Stimulated activated CD8-positive, alpha-beta memory T cell treated with anti-CD3 and anti-CD28 coated beads, Interleukin-12 subunit alpha, Interleukin-12 subunit beta, amount 100 ng/mL, for 1 hour (primary cell): Measurements from ENCODE around the gene HAUS7.

ENCODE experiments used
- DNase-seq: peaks from one replicate; pipeline ENCODE4 v3.0.0-alpha.2; 2020; ENCODE audit warnings: low read depth

HAUS7 gene

GRCh38 chrX:153470411-153471363 is at the start of gene HAUS7:
HAUS7 (minus strand) TSS chrX:153470576; CDS start chrX:153470557, 19 bp downstream.
- peak; percentile 74 for DNase-seq

DNA sequence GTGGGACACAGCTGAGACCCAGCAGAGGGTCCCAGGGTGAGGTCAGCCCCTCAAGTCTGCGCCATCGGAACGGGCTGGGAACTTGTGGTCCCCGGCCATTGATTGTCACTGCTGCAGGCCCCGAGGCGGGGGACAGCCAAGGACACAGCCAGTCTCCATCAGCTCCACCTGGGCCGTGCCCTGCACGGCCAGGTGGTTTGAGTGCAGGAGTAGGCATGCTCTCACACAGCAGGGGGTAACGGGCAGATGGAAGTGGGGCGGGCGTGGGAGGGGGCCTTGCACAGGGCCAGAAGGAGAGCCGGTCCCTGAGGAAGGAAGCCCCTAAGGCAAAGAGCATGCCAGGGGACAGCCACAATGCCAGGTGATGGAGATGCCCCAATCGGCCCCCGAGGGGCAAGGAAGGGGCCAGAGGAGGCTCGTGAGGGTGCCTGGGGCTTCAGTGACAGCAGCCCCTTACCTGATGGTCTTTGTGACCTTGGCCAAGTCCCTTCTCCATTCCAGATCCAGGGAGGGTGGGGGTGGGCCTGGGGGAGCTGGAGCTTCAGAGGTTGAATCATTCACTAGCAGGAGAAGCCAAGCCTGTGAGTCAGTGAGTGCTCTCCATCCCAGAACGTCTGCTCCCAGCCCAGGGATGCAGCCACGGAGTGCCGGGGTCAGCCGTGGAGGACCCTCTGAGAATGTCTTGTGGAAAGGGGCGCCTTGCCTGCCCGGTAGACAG is 49.4 kb upstream of the HAUS7 start:
- no peak for DNase-seq

- DNase-seq: no peak
Observed at GRCh38 chrX:153517946-153518834, 47.8 kb upstream of the HAUS7 start.

DNA sequence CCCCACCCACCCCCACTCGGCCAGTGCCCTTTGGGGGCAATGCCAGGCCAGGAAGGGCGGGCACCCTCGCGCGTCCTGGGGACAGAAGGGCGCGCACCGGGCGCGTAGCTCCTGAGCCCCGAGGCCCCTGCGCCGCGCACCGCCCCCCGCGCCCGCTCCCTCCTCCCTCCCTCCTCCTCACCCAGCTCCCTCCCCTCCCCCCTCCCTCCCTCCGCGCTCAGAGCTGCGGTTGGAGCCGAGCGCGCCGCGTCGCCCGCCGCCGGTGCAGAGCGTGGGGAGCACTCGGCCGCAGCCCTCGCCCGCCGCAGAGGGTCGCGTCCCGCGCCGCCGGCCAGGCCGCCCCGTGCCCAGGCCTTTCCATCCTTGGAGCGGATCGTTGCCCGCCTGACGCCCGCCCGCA is 47.0 kb upstream of the HAUS7 start, which contains the start of gene ATP2B3:
Gene ATP2B3 (plus strand): TSS at position 220 of the 400 bp plus-strand sequence. CDS start 18,606 bp downstream, outside the sequence.
- DNase-seq: no peak

- DNase-seq: no peak
Observed at GRCh38 chrX:153516073-153516472, 45.7 kb upstream of the HAUS7 start.

DNA sequence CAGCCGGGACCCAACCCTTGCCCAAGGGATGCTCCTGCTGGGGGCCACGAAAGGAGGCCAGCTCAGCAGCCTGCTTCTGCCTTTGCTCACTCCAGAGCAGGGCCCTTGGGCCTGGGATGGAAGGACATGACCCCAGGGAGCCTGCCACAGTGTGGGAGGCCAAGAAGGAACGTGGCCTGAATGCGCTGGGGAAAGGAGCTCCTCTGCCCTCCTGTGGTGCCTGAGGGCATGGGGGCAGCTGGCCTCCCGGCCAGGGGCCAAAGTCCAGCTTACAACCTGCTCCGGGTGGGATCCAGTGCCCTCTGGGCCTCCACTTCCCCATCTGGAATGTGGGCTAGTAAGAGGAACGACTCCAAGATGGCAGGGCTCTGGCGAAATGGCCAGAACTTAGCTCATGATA is 45.1 kb upstream of the HAUS7 start:
- no peak for DNase-seq

DNA sequence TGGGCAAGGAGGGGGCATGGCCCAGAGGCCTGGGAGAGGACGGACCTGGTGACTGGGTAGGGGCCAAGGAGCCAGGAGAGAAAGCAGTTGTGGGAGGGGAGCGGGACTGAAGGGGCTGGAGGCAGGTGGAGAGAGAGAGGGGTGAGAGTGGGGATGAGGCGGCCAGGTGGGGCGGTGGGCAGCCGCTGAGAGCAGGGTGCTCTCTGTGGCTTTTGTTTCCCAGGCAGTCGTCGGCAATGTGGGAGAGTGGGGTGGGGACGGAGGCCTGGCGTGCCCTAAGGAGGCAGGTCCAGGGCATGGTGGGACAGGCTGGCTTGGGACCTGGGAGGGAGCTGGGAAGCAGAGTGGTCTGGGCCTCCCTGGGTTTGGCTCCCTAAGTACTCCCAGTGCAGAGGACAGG is 43.9 kb upstream of the HAUS7 start:
- no peak for DNase-seq

GRCh38 chrX:153513265-153513664 is 42.9 kb upstream of the HAUS7 start:
- DNase-seq: no peak

- DNase-seq: no peak
Observed at GRCh38 chrX:153512501-153512893, 42.1 kb upstream of the HAUS7 start.

DNA sequence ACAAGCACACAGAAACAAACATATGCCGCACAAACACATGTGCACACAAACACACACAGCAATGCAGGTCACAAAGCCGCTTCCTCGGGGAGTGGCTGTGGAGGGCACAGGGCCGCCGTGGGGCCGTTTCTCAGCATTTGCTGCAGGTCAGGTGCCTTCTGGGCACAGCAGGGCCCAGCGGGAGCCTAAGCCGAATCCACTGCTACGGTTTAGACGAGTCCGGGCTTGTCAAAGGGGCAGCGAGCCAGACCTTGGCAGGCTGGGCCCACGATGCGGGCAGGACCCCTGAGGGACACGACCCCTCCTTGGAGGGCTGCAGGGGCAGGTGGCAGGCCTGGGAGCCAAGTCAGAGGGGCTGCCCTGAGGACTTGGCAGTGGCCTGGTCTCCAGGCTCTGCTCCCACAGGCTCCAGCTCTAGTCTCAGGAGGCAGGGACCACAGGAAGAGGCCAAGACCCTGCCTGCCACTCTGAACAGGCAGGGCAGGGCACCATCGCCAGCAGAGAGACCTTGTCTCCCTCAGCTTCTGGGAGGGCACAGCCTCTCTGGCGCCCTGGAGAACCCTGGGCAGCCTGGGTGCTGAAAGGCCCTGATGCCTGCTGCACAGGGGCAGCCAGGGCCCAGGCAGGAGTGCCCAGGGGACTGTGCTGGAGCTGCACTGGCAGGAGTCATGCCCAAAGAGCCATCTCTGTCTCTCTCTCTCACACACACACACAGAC is 41.6 kb upstream of the HAUS7 start:
- DNase-seq: no peak

- no peak for DNase-seq
Observed at GRCh38 chrX:153510383-153510782, 40.0 kb upstream of the HAUS7 start.

GRCh38 chrX:153509592-153509991 is 39.2 kb upstream of the HAUS7 start:
- DNase-seq: no peak

- DNase-seq: peak; percentile 75
Observed at GRCh38 chrX:153507484-153508178, 37.3 kb upstream of the HAUS7 start.

GRCh38 chrX:153505361-153505760 is 35.0 kb upstream of the HAUS7 start:
- DNase-seq: no peak

DNA sequence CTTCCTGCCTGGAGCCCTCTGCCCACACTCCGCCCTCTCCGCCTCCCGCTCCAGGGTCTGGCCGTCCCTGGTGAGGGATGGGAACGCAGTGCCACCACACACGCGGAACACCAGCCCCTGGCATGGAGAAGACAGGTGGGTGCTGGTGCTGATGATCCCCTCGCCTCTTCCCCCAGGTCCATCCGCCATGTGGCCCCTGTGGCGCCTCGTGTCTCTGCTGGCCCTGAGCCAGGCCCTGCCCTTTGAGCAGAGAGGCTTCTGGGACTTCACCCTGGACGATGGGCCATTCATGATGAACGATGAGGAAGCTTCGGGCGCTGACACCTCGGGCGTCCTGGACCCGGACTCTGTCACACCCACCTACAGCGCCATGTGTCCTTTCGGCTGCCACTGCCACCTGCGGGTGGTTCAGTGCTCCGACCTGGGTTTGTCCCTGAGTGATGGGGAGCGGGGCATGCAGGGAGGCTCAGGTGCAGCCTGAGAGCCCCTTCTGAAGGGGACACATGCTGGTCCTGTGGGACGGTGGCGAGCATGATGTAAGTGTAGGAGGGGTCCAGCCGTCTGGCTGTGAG is 34.2 kb upstream of the HAUS7 start:
- no peak for DNase-seq

GRCh38 chrX:153502796-153503195 is 32.4 kb upstream of the HAUS7 start:
- no peak for DNase-seq

GRCh38 chrX:153502131-153502530 is 31.8 kb upstream of the HAUS7 start:
- DNase-seq: no peak

- no peak for DNase-seq
Observed at GRCh38 chrX:153501530-153501929, 31.2 kb upstream of the HAUS7 start.

GRCh38 chrX:153500676-153501280 is 30.4 kb upstream of the HAUS7 start:
- DNase-seq: no peak

- no peak for DNase-seq
Observed at GRCh38 chrX:153499876-153500275, 29.5 kb upstream of the HAUS7 start.
